Fibroblast of lung (primary cell): ENCODE data around the gene KLHL18.

Experiments
- EZH2 ChIP-seq: IDR thresholded peaks from 2 replicates; pipeline ENCODE4 v1.5.1; 2012; ENCODE audit warnings: low read length, control low read depth, mild to moderate bottlenecking; ENCODE audit errors: missing control alignments
- TF ChIP-seq, protein P1 (sequence below), 2 donors: IDR thresholded peaks in 1 of 2; conservative IDR thresholded peaks in 1 of 2; 1 replicate in 1 of 2; 2 replicates in 1 of 2; pipeline ENCODE4 v1.5.1; 2011 to 2012; ENCODE audit warnings: low read length in 2 of 2, control low read depth in 1 of 2, inconsistent platforms in 1 of 2, low read depth in 1 of 2, mild to moderate bottlenecking in 1 of 2

DNA sequence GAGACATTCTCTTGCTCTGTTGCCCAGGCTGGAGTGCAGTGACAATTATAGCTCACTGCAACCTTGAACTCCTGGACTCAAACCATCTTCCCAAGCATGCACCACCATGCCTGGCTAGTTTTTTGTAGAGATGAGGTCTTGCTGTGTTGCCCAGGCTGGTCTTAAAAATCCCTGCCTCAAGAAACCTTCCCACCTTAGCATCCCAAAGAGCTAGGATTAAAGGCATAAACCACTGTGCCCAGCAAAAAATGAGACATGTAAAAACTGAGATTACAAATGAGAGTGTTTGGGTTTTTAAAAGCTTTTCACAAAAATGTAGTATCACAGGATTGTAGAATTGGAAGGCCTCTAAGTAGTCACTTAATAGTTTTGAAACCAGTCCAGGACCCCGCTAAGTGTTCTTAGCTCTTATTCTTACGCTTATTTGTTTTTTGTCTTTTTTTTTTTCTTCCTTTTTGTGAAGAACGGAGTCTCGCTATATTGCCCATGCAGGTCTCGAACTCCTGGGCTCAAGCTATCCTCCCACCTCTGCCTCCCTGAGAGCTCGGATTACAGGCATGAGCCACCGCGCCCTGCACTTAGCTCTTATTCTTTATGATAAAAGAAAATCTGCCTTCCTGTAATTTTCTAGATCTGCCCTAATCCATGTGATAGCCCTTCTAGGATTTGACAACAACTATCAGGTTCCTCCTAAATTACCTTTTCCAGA, 31.5 kb downstream of the KLHL18 start:
- TF ChIP-seq EZH2, result no peak
- TF ChIP-seq, protein P1, sequence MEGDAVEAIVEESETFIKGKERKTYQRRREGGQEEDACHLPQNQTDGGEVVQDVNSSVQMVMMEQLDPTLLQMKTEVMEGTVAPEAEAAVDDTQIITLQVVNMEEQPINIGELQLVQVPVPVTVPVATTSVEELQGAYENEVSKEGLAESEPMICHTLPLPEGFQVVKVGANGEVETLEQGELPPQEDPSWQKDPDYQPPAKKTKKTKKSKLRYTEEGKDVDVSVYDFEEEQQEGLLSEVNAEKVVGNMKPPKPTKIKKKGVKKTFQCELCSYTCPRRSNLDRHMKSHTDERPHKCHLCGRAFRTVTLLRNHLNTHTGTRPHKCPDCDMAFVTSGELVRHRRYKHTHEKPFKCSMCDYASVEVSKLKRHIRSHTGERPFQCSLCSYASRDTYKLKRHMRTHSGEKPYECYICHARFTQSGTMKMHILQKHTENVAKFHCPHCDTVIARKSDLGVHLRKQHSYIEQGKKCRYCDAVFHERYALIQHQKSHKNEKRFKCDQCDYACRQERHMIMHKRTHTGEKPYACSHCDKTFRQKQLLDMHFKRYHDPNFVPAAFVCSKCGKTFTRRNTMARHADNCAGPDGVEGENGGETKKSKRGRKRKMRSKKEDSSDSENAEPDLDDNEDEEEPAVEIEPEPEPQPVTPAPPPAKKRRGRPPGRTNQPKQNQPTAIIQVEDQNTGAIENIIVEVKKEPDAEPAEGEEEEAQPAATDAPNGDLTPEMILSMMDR (conservative IDR thresholded peaks at IDR 0.05 in 1 of 2, IDR thresholded peaks at IDR 0.05 in 1 of 2; ENCODE audit: low read depth in 1 of 2, low read length in 2 of 2), result no peak
